Activated CD4-positive, alpha-beta memory T cell treated with anti-CD3 and anti-CD28 coated beads for 36 hours (primary cell): Measurements from ENCODE around the gene CTNND2. TPM values are rescaled to one million over a fixed set of nuclear protein-coding genes. Genes with fewer than 3 reads are reported as not detected.

Experiments
- CTCF ChIA-PET: fragments of 350-600 bp; sonication (Branson Sonifier 250); formaldehyde crosslinking; loops from one replicate; lab custom pipeline; 2021; ENCODE audit warnings: antibody characterized with exemption, inconsistent platforms; lab: Charles Lee
- POLR2A ChIA-PET: fragments of 350-600 bp; sonication (Branson Sonifier 250); formaldehyde crosslinking; loops from one replicate; lab custom pipeline; 2021; ENCODE audit warnings: antibody characterized with exemption; lab: Charles Lee
- DNase-seq: peaks from one replicate; pipeline ENCODE4 v3.0.0-alpha.2; 2020
- H3K27ac Mint-ChIP-seq: one replicate; pipeline ENCODE4 v1.8.0; 2021; ENCODE audit warnings: mixed read lengths
- H3K27me3 Mint-ChIP-seq: one replicate; pipeline ENCODE4 v1.8.0; 2021; ENCODE audit warnings: mixed read lengths
- H3K36me3 Mint-ChIP-seq: one replicate; pipeline ENCODE4 v1.8.0; 2021; ENCODE audit warnings: mixed read lengths
- H3K4me1 Mint-ChIP-seq: one replicate; pipeline ENCODE4 v1.8.0; 2021; ENCODE audit warnings: low read depth, mixed read lengths
- H3K4me3 Mint-ChIP-seq: one replicate; pipeline ENCODE4 v1.8.0; 2021; ENCODE audit warnings: mild to moderate bottlenecking, mixed read lengths
- H3K9me3 Mint-ChIP-seq: one replicate; pipeline ENCODE4 v1.8.0; 2021; ENCODE audit warnings: mixed read lengths
- intact Hi-C: fragments of 100-400 bp; cut with micrococcal nuclease; formaldehyde crosslinking; loops from one replicate; pipeline ENCODE4 v1.15.1; 2023
- total RNA-seq, 2 experiments: library from RNA; stranded (reverse); gene quantifications; one replicate each; pipeline ENCODE4 v1.2.3, GENCODE V29; 2021

Gene CTNND2
- total RNA-seq, 2 experiments from 2014 or later: not detected

DNA sequence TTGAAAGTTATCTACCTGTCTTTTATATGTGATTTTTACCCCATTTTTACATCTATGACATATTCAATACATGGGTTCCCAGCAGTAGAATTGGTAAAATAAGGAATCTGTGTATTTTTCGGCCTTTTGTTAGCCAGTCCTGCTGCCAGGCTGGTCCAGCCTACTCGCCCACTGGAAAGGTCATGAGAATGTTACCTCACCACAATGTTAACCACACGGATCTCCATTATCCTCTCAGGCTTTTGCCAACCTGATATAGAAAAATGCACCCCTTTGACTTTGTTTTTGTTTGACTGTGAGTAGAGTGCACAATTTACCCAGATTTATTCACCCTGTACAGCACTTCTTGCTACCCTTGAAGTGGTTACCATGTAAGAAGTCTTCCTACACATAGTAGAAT, 167.2 kb downstream of the CTNND2 start:
- POLR2A ChIA-PET: no interaction called here

DNA sequence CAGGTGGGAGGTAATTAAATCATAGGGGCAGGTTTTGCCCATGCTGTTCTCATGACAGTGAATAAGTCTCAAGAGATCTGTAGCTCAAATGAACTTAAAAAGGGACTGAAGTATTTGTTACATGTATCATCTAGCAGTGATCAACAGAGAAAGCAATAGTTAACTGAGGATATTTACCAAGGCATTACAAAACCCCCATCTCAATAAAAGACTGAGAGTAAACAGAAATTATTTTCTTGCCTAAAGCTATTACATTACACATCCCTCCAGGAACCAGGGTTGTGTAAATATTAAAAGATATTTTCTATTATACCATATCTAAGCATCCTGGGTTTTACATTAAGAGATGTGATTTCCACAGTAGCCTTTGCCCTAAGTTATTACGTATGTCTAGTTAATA, 169.9 kb downstream of the CTNND2 start:
- Mint-ChIP-seq H3K4me3 (no peak overlapping the region), H3K9me3 (peaks cover 5% of the 10 kb centered on the region), H3K27ac (no peak overlapping the region), H3K4me1 (no peaks in the 10 kb centered on the region), H3K36me3 (no peaks in the 10 kb centered on the region), H3K27me3 (no peaks in the 10 kb centered on the region)
- no peak for DNase-seq
- ChIA-PET POLR2A (no interaction called here), CTCF (no interaction called here)
- intact Hi-C loops: no loop called here

More for the DNA sequence above, 167.2 kb downstream of the CTNND2 start:
- H3K27ac Mint-ChIP-seq: no peak overlapping the region
- no peaks in the 10 kb centered on the region for H3K4me1 Mint-ChIP-seq
- no peak overlapping the region for H3K4me3 Mint-ChIP-seq
- no peak for DNase-seq
- intact Hi-C loops: no loop called here
- H3K27me3 Mint-ChIP-seq: no peaks in the 10 kb centered on the region
- H3K36me3 Mint-ChIP-seq: no peaks in the 10 kb centered on the region
- CTCF ChIA-PET: no interaction called here
- H3K9me3 Mint-ChIP-seq: peaks cover 13% of the 10 kb centered on the region

DNA sequence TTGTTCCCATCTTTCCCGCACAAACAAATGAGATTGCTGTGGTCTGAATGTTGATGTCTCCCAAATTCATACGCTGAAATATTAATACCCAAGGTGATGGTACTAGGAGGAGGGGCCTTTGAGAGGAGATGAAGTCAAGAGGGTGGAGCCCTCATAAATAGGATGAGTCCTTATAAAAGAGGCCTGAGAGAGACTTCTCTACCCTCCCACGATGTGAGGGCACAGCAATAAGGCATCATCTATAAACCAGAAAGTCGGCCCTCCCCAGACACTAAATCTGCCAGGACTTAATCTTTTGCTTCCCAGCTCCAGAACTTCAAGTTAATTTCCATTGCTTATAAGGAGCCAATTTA, 170.4 kb downstream of the CTNND2 start:
- Mint-ChIP-seq H3K4me3 (no peak overlapping the region), H3K27me3 (no peaks in the 10 kb centered on the region), H3K27ac (no peak overlapping the region), H3K4me1 (no peaks in the 10 kb centered on the region), H3K9me3 (no peaks in the 10 kb centered on the region), H3K36me3 (no peaks in the 10 kb centered on the region)
- intact Hi-C loops: no loop called here
- DNase-seq: no peak
- POLR2A ChIA-PET: no interaction called here
- CTCF ChIA-PET: no interaction called here

DNA sequence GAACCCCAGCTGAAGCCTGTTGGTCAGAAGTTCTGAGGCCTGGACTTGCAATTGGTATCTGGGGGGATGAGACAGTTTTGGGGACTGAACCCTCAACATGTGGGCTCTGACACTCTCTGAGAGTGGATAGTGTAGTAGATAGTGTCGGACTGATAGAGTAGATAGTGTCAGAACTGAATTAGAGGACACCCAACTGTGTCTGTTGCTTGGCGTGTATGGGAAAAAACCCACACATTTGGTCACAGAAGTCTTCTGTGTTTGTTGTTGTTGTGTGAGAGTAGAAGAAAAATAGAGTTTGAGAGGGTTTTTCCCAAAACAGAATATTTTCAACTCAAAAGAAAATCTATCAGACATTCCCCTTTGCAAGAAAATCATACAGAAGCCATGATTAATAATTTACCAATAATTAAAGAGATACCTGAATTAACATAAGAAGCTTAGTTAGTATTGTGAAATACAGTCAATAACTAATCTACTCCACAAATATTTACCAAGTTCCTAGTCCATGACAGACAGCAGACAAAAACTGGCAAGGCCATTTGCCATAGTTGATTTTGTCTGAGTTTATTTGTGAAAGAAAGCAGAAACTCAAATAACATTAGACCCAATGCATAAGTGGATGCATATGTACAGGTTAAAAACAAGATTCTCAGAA, 170.9 kb downstream of the CTNND2 start:
- no peak for DNase-seq
- no peaks in the 10 kb centered on the region for H3K36me3 Mint-ChIP-seq
- H3K27ac Mint-ChIP-seq: no peak overlapping the region
- no peaks in the 10 kb centered on the region for H3K4me1 Mint-ChIP-seq
- no peak overlapping the region for H3K4me3 Mint-ChIP-seq
- intact Hi-C loops: no loop called here
- ChIA-PET POLR2A (no interaction called here), CTCF (no interaction called here)
- H3K27me3 Mint-ChIP-seq: no peaks in the 10 kb centered on the region
- no peaks in the 10 kb centered on the region for H3K9me3 Mint-ChIP-seq

DNA sequence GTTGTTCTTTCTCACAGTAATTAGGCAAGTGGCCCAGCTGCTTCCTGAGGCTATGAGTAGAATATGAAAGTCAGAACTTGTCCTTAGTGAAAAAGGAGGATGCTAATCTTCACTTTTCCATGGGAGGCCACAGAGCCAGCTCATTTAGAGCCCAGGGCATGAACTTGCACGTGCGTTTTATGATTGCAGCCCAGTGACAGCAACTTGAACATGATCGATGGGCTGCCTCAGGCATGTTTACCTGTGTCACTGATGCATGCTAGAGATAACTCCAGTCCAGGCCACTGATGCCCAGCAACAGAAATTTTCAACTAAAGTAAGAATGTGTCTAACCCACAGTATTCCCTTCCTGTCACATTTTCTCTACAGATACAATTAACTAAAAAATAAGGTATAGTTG, 179.3 kb downstream of the CTNND2 start:
- ChIA-PET POLR2A (no interaction called here), CTCF (no interaction called here)
- no peaks in the 10 kb centered on the region for H3K4me1 Mint-ChIP-seq
- H3K27ac Mint-ChIP-seq: no peak overlapping the region
- no peaks in the 10 kb centered on the region for H3K36me3 Mint-ChIP-seq
- intact Hi-C loops: no loop called here
- DNase-seq: no peak
- H3K9me3 Mint-ChIP-seq: no peaks in the 10 kb centered on the region
- no peak overlapping the region for H3K4me3 Mint-ChIP-seq
- no peaks in the 10 kb centered on the region for H3K27me3 Mint-ChIP-seq

DNA sequence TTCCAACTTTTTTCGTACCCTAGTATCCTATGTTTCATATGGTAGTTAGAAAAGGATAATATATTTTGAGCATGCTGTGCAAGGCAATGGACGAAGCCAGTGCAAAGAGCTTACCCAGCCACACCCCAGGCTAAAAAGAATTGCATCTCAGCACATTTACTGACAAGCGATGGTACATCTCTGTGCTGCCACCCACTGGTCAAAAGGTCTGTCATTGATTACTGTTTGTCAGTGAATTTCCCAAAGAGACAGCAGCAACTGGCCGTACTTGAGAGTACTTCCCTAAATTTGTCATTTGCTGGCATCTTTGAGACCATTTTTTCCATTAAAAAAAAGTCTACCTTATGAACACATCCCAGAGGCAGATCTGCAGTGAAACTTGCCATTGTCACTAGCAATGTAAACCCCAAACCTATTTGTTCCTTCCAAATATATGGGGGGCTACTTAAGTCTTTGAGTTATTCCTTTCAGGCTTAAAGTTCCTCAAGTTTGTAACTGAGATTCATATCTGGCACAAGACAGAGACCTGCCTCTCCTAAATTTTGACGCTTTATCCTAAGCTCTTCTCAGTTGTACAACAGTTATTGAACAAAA, 184.3 kb downstream of the CTNND2 start:
- Mint-ChIP-seq H3K4me3 (no peak overlapping the region), H3K4me1 (no peaks in the 10 kb centered on the region), H3K9me3 (no peaks in the 10 kb centered on the region), H3K36me3 (no peaks in the 10 kb centered on the region), H3K27ac (no peak overlapping the region), H3K27me3 (no peaks in the 10 kb centered on the region)
- DNase-seq: peak; percentile 12
- POLR2A ChIA-PET: no interaction called here
- intact Hi-C loops: no loop called here
- CTCF ChIA-PET: no interaction called here

DNA sequence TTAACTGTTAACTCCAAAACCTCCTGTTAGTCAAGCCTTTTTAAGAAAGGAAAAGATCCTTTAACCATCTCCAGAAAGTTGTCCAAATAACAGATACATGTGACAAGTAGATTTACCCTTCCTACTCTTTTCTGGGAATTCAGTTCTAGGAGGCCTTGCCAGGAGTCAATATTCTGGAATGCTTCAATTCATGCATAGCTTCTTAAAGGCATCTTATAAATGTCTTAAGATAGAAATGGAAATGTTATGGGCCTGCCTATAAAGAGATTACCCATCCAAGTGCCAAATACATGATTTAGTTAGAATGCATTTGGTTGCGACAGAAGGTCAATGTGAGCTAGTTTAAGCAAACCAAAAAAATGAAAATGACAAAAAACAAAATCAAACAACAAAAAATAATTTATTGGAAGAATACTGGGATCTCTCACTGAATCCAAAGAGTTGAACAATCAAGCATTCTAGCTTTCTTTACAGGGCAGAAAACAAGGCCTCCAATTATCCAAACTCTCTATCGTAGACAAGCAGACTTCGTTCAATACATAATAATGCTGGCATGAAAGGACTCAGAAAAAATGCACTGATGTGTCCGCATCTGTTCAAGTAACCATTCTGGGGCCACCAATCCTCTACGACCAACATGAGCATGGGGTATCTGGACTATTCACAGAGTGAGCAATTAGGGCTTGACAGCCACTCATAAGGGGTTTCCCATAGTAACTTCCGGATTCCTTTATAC, 188.6 kb downstream of the CTNND2 start:
- H3K27me3 Mint-ChIP-seq: no peaks in the 10 kb centered on the region
- ChIA-PET CTCF (no interaction called here), POLR2A (no interaction called here)
- H3K36me3 Mint-ChIP-seq: no peaks in the 10 kb centered on the region
- no peaks in the 10 kb centered on the region for H3K9me3 Mint-ChIP-seq
- no peak for DNase-seq
- intact Hi-C loops: no loop called here
- H3K4me3 Mint-ChIP-seq: no peak overlapping the region
- H3K27ac Mint-ChIP-seq: no peak overlapping the region
- H3K4me1 Mint-ChIP-seq: no peaks in the 10 kb centered on the region

DNA sequence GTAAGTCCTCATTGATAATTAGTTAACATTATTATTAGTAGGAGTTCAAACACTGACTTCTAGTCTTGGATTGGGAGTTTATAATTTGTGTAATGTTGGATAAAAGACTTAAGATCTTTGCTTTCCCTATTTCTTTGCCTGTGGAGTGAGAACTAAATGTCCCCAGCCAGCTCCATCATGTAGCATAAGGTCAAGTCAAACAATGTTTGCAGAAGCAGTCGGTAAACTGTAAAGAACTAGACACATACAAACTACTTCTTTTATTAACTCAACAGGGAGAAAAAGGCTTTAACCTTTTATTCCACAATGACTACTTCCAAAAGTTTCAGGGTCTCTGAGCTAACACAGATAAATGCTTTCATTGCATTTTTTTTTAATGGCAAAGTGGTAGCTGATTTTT, 192.3 kb downstream of the CTNND2 start:
- Mint-ChIP-seq H3K9me3 (no peaks in the 10 kb centered on the region), H3K4me1 (no peaks in the 10 kb centered on the region), H3K27ac (no peak overlapping the region), H3K4me3 (no peak overlapping the region), H3K27me3 (no peaks in the 10 kb centered on the region), H3K36me3 (no peaks in the 10 kb centered on the region)
- no peak for DNase-seq
- intact Hi-C loops: no loop called here
- POLR2A ChIA-PET: no interaction called here
- CTCF ChIA-PET: interaction anchor here (0.6 kb wide), 1 partner anchor 59 kb away, joined by 3 read pairs; no protein-coding TSS in a partner anchor

DNA sequence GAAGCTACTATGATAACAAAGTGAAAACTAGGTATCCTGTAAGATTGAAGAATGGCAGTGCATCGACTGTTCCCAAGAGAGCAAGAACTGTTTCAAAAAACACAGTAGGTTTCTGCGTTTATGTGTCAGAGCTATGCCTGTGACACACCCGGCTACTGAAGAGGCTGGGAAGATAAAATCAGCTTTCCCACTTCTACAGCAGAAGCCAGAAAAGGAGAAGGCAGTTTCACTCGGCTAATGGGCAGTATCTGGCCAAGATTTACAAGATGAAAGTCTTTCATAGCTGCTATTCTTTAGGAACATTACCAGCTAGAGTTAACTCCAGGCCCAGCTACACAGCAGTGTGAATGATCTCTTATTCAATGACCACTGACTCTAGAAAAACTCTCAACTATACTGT, 195.2 kb downstream of the CTNND2 start:
- no peaks in the 10 kb centered on the region for H3K9me3 Mint-ChIP-seq
- no peaks in the 10 kb centered on the region for H3K27me3 Mint-ChIP-seq
- no peak for DNase-seq
- POLR2A ChIA-PET: no interaction called here
- CTCF ChIA-PET: no interaction called here
- no peak overlapping the region for H3K4me3 Mint-ChIP-seq
- intact Hi-C loops: no loop called here
- H3K4me1 Mint-ChIP-seq: no peaks in the 10 kb centered on the region
- H3K27ac Mint-ChIP-seq: no peak overlapping the region
- no peaks in the 10 kb centered on the region for H3K36me3 Mint-ChIP-seq

DNA sequence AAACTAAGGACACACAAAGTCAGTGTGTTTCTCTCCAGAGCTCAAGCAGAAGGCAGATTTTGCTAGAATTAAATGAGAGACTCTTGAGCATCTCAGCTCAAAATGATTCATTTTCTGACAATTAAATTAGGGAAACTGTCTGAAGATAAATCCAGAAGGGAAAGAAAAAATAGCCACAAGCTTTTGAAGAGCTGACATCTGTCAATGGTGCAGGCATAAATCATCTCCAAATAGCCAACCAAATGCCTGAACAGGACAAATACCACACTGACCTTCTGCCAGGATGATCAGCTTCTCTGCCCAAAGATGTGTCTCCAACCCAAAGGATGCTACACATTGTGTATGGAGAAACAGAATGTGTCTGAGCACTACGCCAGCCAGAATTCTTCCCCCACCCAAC, 199.3 kb downstream of the CTNND2 start:
- ChIA-PET CTCF (no interaction called here), POLR2A (no interaction called here)
- no peak for DNase-seq
- intact Hi-C loops: no loop called here
- Mint-ChIP-seq H3K27ac (no peak overlapping the region), H3K4me3 (no peak overlapping the region), H3K9me3 (no peaks in the 10 kb centered on the region), H3K27me3 (no peaks in the 10 kb centered on the region), H3K36me3 (no peaks in the 10 kb centered on the region), H3K4me1 (no peaks in the 10 kb centered on the region)

DNA sequence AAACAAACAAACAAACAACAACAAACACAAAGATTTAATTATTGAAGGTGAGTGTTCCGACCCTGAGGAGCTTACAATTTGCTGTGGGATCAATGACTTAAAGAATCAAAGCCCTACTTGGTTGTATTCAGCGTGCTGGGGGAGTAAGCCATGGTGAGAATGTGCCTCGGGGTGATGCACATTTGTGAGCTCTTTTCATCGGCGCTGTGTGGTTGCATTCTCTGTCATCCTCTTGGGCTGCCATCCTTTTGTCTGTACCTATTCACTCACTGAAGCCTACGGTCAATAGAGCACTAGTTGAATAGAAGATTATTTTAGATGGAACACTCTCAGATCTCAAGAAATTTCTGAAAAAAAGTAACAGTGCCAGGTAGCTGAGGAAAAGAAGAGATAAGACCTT, 203.9 kb downstream of the CTNND2 start:
- POLR2A ChIA-PET: no interaction called here
- Mint-ChIP-seq H3K4me3 (no peak overlapping the region), H3K9me3 (no peaks in the 10 kb centered on the region), H3K4me1 (no peaks in the 10 kb centered on the region), H3K27ac (no peak overlapping the region), H3K27me3 (no peaks in the 10 kb centered on the region), H3K36me3 (no peaks in the 10 kb centered on the region)
- CTCF ChIA-PET: no interaction called here
- intact Hi-C loops: no loop called here
- no peak for DNase-seq

DNA sequence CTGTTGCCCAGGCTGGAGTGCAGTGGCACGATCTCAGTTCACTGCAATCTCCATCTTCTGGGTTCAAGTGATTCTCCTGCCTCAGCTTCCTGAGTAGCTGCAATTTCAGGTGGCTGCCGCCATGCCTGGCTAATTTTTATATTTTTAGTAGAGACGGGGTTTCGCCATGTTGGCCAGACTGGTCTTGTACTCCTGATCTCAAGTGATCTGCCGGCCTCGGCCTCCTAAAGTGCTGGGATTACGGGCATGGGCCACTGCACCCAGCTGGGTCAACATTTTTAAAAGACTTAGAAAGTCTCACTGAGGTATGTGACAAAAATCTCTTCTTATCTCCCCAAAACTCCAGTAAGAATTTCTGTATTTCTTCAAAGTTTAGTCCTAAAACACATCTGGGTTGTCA, 211.6 kb downstream of the CTNND2 start:
- CTCF ChIA-PET: no interaction called here
- Mint-ChIP-seq H3K27me3 (no peaks in the 10 kb centered on the region), H3K4me3 (no peak overlapping the region), H3K4me1 (no peaks in the 10 kb centered on the region), H3K9me3 (peaks cover 2% of the 10 kb centered on the region), H3K36me3 (no peaks in the 10 kb centered on the region), H3K27ac (no peak overlapping the region)
- intact Hi-C loops: no loop called here
- POLR2A ChIA-PET: no interaction called here
- no peak for DNase-seq

DNA sequence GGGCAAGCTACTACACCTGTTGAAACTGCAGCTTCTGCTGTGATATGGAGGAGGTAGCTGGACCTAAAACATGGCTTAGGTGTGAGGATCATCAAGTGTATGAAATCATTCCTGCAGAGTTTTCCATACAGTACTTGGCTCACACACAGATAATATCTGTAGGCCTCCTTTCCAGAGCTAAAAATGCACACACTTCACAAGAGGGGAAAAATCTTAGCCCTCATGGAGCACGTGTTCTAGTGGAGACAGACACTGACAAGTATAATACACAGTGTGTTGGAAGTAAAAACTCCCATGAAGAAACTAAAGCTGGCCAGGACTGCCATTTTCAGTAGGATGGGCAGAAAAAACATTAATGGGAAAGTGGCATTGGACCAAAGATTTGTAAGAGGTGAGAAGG, 216.7 kb downstream of the CTNND2 start:
- Mint-ChIP-seq H3K27ac (no peak overlapping the region), H3K4me1 (no peaks in the 10 kb centered on the region), H3K9me3 (peaks cover 2% of the 10 kb centered on the region), H3K36me3 (no peaks in the 10 kb centered on the region), H3K27me3 (no peaks in the 10 kb centered on the region), H3K4me3 (no peak overlapping the region)
- POLR2A ChIA-PET: no interaction called here
- intact Hi-C loops: no loop called here
- CTCF ChIA-PET: no interaction called here
- DNase-seq: no peak
